HG03025 (cell line): ENCODE data around the gene ZNF837.
"Not testable (repeated sequence)": the region's sequence is repeated elsewhere in the genome, so short reads cannot be mapped to it uniquely, and the experiment has no call there.

ENCODE experiments used
- ATAC-seq: cut with Tn5 transposase; IDR thresholded peaks from one replicate; pipeline ENCODE4 v1.9.1; 2021; ENCODE audit warnings: mild to moderate bottlenecking, moderate library complexity; ENCODE audit not compliant: unreplicated experiment, low FRiP score

Gene ZNF837

DNA sequence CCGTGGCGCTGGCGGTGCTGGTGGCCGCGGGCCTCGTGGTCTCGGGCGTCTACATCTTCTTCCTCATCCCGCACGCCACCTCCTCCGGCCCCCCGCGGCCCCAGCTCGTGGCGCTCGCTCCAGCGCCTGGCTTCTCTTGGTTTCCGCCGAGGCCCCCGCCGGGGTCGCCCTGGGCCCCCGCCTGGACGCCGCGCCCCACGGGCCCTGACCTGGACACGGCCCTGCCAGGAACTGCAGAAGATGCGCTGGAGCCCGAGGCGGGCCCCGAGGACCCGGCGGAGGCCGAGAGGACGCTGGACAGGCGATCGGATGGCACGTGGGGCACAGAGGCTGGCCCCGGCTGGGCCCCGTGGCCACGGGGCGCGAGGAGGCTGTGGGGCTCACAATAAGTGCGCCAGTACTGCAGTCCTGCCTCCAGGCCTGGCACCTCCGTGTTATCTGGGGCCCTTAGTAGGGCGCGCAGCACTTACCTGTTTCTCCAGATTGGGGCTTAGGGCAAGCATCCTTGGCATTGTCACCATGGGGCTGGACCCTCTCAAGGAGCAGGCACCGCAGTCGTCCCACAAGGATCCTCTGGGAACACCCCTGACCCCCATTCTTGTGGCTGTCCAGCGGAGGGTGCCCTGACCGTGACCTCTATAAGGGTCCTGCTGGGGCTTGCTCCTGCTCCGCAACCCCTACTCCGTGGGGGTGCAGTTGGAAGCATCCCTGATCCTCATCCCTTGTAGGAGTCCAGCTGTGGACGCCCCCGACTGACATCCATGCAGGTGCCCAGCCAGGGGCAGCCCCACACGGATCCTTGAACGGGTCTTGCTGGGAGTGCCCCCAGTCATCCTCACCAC, 16.1 kb upstream of the ZNF837 start:
- ATAC-seq = no peak

DNA sequence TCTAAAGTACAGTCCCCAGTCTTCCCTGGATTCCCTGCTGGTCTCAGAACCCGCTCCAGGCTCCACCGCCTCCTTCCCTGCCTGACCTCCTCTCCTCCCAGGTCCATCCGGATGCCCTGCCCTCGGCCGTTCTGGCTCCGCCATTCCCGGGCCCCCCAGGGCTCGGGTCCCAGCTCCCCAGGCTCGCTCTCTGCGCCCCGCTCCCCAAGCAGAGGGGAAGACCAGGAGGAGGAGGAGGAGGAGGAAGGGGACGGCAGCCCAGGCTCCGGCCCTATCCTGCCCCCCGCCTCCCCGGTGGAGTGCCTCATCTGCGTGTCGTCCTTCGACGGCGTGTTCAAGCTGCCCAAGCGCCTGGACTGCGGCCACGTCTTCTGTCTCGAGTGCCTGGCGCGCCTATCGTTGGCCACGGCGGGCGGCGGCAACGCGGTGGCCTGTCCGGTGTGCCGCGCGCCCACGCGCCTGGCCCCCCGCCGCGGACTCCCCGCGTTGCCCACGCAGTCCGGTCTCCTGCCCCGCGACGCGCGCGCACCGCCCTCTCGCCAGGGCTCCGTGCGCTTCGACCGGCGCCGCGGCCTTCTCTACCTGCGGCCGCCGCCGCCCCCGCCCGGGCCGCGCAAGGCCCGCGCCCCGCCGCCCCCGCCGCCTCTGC, 15.3 kb upstream of the ZNF837 start:
- ATAC-seq = no peak

DNA sequence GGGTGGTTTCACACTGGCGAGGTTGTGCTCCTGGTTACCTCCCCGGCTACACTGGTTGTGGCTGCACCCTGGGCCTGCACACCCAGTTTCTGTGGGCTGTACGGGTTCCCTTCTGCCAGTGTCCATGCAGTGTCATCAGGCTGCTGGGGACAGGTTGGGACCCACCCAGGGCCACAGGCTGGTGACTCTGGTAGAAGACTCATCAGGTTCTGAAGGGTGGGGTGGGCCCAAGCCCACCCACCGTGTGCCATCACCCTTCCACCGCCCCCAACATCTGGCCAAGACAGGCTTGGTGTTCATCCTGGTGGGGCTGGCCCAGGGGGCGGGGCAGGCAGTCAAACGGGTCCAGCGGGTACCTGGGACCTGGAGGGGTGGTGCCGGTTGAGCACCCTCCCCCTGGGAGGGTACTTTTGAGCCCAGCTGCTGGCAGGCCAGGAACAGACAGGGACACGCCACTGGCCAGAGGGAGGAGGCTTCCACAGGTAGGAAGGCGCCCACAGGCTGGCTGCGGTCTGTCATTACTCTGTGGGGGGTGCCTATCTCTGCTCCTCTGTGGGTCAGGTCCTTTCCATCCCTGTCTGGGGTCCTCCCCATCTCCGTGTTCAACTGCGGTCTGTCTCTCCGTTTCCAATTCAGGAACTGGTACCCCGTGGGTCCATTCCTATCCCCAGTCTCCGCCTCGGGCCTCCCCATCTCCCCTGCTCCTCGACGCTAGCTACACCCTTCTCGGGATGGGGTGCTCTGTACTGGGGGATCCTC, 14.6 kb upstream of the ZNF837 start, which contains the start of gene RNF225:
Gene RNF225 (plus strand): TSS at position 437 of the 759 bp plus-strand sequence. CDS start 434 bp downstream, outside the sequence.
- no peak for ATAC-seq

DNA sequence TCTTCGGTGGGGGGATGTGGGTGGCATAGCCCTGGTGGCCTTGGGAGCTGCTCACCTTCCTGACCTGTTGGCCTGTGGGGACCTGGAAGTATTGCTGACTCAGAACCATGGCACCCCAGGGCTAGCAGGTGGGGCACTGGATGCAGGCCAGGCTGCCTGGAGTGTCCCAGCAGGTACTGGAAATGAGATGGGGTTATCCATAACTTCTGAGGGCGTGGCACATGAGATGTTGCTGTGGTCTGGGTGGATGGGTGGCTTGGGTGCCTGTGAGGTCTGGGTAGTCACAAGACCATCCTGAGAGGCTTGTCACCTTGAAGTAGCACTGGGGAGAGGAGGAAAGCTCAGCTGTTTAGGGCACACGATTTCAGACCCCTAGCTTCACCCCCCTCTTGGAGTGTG, 14.0 kb upstream of the ZNF837 start:
- no peak for ATAC-seq

DNA sequence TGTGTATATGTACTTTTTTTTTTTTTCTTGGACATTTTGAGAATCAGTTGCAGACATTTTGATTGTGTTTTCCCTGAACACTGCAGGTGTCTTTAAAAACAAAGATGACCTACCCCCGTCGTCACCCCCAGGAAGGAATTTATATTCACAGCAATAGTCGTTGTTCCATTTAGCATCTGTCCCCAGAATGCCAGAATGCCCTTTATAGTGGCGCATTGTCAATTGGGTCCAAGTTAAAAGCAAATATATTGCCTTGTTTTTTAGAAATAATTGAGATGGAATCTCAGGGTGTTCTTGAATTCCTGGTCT, 12.8 kb upstream of the ZNF837 start:
- ATAC-seq = no peak

DNA sequence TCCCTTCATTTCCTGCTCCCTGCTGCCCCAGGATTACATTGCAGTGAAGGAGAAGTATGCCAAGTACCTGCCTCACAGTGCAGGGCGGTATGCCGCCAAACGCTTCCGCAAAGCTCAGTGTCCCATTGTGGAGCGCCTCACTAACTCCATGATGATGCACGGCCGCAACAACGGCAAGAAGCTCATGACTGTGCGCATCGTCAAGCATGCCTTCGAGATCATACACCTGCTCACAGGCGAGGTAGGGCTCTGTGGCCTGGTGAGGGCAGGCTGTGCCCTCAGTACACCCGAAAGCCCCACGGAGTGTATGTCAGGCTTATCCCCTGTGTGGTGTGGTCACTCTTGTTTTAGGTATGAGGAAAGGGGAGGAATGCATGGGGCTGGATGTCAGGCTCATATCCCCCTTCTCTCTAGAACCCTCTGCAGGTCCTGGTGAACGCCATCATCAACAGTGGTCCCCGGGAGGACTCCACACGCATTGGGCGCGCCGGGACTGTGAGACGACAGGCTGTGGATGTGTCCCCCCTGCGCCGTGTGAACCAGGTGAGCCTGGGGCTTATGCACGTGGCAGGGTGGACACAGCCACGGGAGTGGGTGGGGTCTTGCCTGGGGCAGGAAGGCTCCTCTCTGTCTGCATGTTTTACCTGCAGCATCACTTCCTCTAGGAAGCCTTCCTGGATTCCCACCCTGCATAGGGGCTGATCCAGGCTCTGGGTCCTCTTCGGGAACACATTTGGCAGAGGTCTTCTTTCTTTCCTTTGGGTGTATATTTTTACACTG, 12.3 kb upstream of the ZNF837 start:
- no peak for ATAC-seq

DNA sequence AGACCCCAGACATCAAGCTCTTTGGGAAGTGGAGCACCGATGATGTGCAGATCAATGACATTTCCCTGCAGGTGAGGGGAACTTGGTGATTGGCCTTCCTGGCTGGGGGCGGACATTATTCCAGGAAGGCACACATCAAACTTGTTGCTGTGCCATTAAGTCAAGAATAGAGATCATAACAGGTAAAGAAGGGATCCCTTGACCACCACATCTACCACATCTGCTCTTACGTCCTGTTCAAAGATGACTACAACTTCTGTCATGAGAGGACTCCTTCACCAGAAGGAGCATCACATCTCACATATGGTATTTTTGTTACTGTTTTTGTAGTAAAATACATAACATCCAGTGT, 7.3 kb upstream of the ZNF837 start:
- ATAC-seq = no peak

DNA sequence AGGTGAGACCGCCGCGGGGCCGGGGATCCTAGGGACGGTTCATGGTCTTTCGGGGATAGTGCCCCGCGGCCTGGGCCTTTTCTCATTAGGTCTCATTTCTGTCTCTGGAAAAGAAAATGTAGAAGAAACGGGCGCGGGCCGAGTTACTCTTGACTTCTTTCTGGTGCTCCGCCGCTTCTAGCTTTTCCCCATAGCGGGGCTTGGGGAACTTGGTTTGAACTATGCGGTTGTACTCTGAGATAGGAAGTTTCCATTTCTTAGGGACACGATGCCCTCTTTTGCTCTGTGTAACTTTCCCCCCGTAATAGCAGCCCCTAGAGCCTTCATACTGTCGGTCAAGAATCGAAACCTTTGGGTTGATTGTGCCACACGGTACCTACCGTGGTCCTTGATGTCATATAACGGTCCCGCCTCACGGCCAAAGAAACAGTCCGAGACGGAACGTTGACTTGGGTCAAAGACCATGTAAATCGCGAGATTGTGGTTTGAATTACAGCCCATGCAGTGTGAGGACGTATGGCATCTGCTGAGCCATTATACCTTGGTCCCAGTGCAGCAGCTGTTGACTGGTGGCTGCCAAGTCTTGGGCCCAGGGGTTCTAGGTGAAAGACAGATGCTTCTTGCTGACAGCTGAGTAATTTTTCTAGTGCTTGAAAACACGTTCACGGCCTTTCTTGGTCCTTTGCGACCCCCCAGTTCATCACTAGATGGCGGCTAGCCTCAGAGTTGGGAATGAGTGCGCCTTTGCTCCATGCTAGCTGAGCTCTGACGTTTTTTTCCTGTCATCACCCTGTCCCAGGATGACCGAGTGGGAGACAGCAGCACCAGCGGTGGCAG, 6.7 kb upstream of the ZNF837 start:
- no peak for ATAC-seq

DNA sequence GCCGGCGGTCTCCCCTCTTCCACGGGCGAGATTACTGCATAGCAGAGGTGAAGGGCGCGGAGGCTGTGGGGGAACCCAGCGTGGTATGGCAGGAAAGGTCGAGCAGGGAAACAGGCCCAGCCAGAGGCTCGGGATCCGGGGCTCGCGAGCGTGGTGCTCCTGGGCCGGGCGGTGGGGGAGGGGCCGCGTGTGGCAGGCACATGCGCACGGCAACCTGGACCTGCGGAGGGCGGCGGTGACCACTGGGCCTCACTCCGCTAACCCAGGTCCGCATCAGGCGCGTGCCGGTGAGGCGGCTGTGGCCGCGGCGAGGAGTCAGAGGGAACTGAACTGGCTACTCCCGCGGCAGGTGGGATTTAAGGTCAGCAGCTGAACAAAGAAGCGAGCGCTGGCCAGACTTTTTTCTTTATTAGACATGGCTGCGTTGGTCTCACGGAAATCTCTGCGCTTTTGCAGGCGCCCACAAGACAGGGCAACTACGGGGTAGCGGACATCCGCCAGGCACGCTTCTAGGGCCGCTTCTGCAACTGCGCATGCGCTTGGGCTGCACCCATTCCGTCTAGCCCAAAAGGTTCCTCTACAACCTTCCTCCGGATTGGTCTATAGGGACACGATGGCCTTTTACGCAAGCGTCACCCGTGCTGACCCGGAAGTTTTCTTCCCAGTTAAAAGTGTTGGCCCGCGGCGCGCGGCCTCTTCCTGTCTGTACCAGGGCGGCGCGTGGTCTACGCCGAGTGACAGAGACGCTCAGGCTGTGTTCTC, 5.9 kb upstream of the ZNF837 start, which contains the start of gene RPS5:
Gene RPS5 (plus strand): TSS at position 694 of the 762 bp plus-strand sequence. CDS start 869 bp downstream, outside the sequence.
- ATAC-seq = peak; percentile 67

DNA sequence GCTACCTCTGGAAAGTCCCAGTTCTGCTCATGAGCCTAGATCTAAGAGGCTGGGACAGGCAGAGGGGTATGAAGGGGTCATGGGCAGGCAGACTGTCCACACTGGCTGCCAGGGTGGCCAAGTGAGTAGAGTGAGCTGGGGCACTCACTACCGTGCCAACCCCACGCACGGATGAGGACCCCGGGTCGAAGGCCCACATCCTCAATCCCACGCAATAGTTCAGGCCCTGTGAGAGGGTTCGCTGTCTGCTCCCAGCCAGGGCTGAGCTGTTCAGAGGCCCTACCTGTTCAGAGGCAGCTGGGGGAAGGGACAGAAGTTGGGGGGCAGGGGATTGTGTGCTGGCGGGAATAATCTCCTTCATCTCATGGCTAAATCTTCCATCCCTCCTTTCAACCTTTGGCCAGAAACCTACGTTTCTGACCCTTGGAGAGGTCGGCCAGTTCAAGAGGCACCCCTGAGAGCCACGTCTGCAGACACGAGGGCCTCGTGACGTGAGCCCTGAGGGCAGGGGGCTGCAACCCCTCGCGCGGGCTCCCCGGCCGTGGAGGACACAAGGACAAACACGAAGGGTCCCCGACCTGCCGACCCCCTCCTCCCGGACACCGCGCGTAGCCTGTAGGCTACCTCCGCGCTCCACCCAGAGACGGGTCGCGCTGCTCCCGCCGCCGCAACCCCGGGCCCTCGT, 5.2 kb upstream of the ZNF837 start:
- peak; percentile 20 for ATAC-seq

DNA sequence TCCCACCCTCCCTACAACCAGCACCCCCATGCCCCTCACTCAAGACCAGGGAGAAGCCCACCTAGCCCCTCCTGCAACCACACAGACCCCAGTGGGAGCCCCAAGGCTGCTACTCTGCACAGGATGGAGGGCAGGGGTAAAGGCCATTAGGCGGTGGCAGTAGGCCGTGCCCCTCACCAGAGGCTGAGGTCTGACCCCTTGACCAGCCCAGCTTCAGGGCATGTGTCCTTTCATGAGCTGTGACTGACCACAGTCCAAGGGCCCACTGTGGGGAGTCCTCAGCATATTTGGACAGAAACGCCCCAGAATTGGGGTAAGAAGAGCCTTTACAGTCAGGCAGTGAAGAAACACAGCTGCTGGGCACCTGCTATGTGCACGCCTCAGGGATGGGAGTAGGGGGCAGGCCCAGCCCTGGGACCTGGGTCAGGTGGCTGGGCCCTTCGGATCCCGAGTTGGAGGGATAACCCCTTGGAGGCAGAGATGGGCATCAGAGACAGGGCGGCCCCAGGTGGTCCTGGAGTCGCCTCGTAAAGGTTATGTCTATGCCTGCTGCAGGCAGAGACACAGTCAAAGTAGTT, 4.6 kb upstream of the ZNF837 start:
- ATAC-seq = no peak

DNA sequence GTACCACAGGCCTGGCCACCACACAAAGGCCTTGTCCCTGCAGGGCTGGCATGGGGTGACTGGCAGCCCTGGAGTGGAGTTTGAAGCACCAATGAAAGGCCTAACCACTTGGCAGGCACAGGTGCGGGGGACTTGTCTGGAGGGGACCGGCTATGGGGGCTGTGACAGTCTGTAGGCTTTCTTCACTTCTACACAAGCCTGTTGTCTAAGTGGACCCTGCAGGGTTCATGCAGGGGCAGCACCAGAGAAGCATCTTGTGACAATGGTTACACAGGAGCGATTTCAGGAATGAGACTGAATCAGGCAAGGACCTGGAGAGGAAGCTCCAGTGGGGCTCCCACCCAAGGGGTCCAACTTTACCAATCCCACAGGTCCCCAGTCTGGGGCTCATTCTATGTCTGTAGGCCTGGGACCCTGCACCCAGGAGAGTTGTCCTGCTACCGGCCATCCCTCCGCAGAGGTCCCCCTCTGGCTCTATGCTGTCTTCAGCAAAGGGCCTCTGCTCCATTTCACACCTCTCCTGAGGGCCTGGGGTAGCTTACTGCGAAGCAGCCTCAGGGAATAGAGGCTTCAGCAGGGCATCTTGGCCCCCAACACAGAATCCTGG, 2.3 kb upstream of the ZNF837 start:
- no peak for ATAC-seq

DNA sequence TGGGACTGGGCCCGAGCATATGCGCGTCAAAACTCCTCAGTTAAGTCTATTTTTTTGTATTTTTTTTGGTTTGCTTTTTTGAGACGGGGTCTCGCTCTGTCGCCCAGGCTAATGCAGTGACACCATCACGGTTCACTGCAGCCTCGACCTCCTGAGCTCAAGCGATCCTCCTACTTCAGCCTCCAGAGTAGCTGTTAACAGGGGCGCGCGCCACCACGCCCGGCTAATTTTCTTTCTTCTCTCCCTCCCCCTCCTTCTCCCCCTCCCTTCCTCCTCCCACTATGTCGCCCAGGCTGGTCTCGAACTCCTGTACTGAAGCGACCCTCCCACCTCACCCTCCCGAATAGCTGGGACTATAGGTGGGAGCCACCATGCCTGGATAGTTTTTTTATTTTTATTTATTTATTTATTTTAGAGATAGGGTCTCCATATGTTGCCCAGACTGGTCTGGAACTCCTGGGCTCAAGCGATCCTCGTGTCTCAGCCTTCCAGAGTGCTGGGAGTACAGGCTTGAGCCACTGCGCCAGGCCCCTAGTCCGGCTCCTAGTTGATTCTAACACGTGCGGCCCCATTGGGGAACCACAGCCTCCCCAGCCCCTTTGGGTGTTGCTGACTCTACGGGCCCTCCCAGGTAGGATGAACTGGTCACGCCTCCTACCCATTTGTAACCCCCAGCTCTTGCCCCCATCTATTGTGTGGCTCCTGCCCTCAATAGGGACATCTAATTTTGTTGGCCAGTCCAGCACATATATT, 806 bp upstream of the ZNF837 start:
- ATAC-seq = no peak

DNA sequence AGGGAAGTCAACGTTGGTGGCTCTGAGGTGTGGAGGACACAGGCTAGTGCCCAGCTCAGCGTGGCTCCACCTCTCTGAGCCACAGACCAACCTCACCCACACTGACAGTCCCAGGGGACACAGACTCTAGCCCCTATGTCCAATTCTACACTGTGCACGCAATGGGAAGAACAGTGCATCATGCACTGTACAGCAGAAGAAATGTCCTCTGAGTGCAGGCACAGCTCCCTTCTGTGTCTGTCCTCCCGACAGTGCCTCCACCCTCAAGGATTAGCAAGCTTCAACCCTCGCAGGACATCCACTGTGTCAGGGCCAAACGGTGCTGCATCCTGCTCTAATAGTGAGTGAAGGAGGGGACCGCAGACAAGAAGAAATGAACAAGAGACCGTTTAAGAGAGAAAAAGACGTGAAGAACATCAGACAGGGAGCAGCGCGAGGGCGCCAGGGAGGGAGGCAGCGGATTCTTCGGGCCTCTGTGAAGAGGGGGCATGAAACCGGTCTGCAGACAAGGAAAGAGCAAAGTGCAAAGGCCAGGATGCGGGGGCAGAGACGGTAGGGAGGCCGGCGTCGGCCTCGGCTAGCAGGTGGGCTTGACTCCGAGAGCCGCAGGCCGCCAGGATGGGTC, 681 bp downstream of the ZNF837 start:
- no peak for ATAC-seq

DNA sequence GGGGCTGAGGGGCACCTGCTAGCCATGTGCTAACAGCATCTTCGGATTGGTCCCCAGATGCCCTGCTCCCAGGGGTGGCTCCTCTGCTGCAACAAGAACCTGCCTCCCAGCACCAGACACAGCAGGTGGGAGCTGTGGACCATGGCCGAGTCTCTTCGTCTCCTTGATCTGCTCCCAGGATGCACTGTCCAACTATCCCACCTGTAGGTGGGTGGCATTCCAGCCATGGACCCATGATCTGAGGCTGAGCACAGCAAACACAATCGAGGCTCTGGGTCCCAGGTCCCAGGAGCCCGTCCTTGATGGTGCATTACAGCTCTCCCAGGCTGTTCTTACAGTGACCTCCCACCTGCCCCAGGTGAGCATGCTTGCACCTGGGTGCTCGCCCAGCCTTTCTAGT, 1.6 kb downstream of the ZNF837 start:
- no peak for ATAC-seq

DNA sequence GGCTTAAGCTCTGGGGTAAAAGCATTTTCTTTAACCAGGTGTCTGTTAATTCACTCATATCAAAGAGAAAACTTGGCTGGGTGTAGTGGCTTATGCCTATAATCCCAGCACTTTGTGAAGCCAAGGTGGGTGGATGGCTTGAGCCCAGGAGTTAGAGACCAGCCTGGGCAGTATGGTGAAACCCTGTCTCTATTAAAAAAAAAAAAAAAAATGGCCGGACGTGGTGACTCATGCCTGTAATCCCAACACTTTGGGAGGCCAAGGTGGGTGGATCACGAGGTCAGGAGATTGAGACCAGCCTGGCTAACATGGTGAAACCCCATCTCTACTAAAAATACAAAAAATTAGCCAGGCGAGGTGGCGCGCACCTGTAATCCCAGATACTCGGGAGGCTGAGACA, 4.1 kb downstream of the ZNF837 start:
- ATAC-seq = not testable (repeated sequence)

DNA sequence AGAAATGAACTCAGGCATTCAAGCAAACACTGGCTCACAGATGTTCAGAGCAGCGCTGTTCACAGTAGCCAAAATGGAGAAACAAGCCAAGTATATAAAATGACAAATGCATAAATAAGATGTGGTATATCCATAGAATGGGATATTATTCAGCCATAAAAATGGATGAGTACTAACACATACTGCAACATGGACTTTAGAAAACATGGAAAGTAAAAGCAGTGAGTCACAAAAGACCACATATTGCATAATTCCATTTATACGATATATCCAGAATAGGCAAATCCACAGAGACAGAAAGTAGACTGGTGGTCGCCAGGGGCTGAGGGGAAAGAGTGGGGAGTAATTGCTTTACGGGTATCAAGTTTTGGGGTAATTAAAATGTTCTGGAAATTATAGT, 6.6 kb downstream of the ZNF837 start:
- no peak for ATAC-seq
